H1 (cell line): ENCODE data around the gene PLA2G4D. TPM values are rescaled to one million over a fixed set of nuclear protein-coding genes. Genes with fewer than 3 reads are reported as not detected.

Experiments used
- POU5F1 ChIP-seq: IDR thresholded peaks from 2 replicates; pipeline ENCODE4 v1.6.1; 2011; ENCODE audit warnings: low read depth, mild to moderate bottlenecking, low read length, moderate library complexity
- SRF ChIP-seq: IDR thresholded peaks from 2 replicates; pipeline ENCODE4 v1.6.1; 2011; ENCODE audit warnings: mild to moderate bottlenecking, low read depth, low read length, moderate library complexity
- polyA plus RNA-seq, 7 experiments: library from polyadenylated mRNA; depleted of rRNA in 3 of 7; stranded (reverse) in 5 of 7; unstranded in 2 of 7; fragments of >200 nt in 5 of 7; fragments of 200-250 nt in 2 of 7; gene quantifications; 1 replicate in 5 of 7; 2 replicates in 1 of 7; 4 replicates in 1 of 7; pipeline versions ENCODE4 v1.2.1 to v1.2.3, GENCODE V29; 2011 to 2013; ENCODE audit warnings: missing spikeins in 2 of 7, mixed read lengths in 2 of 7
- total RNA-seq: library from RNA; stranded (reverse); fragmentation: NEBNext Ultra II Directional; extraction: Animal tissue kit (Norgen Biotek cat#: 25700); gene quantifications from 2 replicates; pipeline ENCODE4 v1.2.1, GENCODE V29; 2021

PLA2G4D gene
- total and polyA plus RNA-seq, 2 of the 8 experiments (the other 6 are each of a cell fraction or from before 2014, with no cell fraction given): 0.07 to 0.18 TPM

- TF ChIP-seq SRF: no peak
- TF ChIP-seq POU5F1: no peak
These were observed 37.2 kb downstream of the PLA2G4D start (continued) for GRCh38 chr15:42056934-42057798.
